Ishikawa (cell line): Measurements from ENCODE around the gene PLAGL2.

Experiments used
- CEBPB ChIP-seq: IDR thresholded peaks from 2 replicates; pipeline ENCODE4 v1.6.1; 2012
- CREB1 ChIP-seq: IDR thresholded peaks from 2 replicates; pipeline ENCODE4 v1.6.1; 2012; ENCODE audit warnings: low read depth
- EP300 ChIP-seq: IDR thresholded peaks from 2 replicates; pipeline ENCODE4 v1.6.1; 2012; ENCODE audit warnings: borderline replicate concordance
- FOXM1 ChIP-seq: IDR thresholded peaks from 2 replicates; pipeline ENCODE4 v1.6.1; 2012; ENCODE audit warnings: low read depth, borderline replicate concordance
- RAD21 ChIP-seq: IDR thresholded peaks from 2 replicates; pipeline ENCODE4 v1.6.1; 2012; ENCODE audit warnings: low read depth
- TAF1 ChIP-seq: IDR thresholded peaks from 2 replicates; pipeline ENCODE4 v1.6.1; 2012; ENCODE audit warnings: low read depth, mild to moderate bottlenecking
- YY1 ChIP-seq: IDR thresholded peaks from 2 replicates; pipeline ENCODE4 v1.6.1; 2012; ENCODE audit warnings: low read depth
- TF ChIP-seq, protein P1 (sequence below): IDR thresholded peaks from 2 replicates; pipeline ENCODE4 v1.6.1; 2012

DNA sequence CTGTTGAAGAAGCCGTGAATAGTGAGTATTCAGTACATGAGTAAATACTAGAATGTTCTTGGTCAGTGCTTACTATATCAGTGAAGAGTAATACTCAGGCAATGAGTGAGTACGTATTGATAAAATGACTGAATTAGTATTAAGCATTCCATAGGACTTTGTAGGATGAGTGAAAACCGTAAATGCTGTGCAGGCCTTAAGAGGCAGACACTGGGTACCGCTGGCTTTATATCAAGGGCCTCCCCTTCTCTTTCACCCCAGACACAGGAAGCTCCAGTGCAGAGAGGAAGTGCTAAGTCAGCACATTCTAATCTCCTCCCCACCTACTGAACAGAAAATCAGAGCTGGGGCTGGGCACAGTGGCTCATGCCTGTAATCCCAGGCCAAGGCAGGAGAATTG, 24.3 kb upstream of the PLAGL2 start:
- TF ChIP-seq EP300: no peak
- TF ChIP-seq FOXM1: no peak
- no peak for TF ChIP-seq CREB1
- no peak for TF ChIP-seq TAF1
- no peak for TF ChIP-seq CEBPB
- TF ChIP-seq, protein P1, sequence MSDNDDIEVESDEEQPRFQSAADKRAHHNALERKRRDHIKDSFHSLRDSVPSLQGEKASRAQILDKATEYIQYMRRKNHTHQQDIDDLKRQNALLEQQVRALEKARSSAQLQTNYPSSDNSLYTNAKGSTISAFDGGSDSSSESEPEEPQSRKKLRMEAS: no peak
- no peak for TF ChIP-seq YY1
- TF ChIP-seq RAD21: no peak
